HL-60/S4 treated with phorbol 12-myristate 13-acetate at 8.2 ng/mL for 4 days and 3 days (cell line): Measurements from ENCODE around the gene IDH3A.

Experiments
- in situ Hi-C: fragments of 300-500 bp; cut with MboI; formaldehyde crosslinking; loops from 2 replicates; pipeline ENCODE4 v1.15.0; 2022; ENCODE audit warnings: low sequenced_read_pairs

Gene IDH3A

GRCh38 chr15:78200276-78200930 lies 51.2 kb downstream of the IDH3A start:
- in situ Hi-C loops: no loop called here

DNA sequence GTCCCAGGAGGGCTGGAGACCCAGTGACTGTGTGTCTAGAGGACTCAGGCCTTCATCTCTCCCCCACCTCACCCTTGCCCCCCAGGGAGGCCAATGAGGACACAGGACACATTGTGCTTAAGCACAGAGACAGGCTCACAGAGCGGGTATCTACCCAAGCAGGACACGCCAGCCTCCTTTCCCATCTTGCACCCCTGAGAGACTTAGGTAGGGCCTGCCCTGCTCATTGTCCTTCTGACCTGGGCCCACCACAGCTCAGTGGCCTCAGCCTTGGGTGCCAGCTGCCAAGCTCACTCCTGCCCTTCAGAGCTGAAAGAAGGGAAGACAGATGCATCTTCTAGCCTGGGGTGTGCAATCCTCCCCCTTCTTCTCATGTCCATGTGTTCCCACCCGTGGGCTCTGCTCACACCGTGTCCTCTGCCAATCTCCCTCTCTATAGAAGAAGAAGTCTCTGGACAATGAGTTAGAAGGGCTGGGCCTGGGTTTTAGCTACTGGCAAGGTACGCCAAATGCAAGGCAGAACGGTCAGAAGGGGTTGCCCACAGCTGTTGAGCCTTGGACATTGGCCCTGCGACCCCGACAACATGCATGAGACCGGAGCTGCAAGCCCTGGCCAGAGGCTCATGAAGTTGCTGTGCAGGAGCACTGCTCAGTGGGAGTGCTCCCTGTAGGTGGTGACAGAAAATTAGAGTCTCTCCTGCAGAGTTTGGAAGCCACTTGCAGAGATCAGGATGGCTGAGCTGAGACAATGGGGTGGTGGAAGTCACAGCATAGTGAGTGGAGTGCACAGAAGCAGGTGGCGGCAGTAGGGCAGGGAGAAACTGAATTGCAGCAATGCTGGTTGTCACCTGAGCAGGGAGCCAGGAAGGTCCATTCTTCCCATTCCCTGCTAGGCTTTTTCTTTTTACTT lies 52.4 kb downstream of the IDH3A start:
- in situ Hi-C loops: no loop called here

DNA sequence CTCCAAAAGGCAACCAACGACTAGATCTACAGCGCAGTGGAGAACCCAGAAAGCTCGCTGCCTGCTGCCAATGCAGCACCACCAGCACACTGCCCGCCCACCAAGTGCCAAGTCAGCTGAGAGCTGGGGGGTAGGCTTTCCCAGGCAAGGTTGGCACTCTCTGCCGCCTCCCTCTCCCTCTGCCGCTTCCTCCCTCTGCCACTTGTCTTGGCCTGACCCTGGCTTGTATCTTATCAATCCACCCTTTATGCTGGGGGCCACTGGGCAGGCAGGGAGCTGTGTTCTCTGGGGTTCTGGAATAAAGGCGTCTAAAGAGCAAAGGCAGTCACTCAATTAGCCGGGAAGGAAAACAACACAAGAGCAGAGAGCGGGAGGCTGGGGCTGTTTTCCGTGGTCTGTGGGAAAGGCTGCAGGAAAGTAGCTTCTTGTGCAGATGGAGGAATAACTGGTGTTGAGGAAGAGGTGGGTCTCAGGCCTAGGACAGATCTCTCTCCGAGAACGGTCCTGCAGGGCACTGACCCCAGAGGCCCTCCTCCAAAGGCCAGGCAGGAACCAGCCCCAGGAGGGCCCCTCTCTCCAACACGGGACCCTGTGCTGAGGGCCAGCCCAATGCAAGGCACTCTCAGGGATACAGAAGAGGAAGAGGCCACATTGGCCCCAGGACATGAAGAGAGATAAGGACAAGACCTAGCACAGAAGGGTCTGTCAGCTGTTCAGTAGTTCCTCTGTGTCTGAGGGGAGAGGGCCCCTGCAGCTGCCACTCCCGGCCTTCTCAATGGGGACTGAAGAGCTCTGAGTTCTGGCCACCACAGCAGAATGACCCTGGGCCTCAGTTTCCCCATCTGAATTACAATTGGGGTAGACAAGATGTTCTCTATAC lies 54.4 kb downstream of the IDH3A start:
- in situ Hi-C loops: no loop called here

- in situ Hi-C loops: no loop called here
Observed at GRCh38 chr15:78204351-78205309, 55.5 kb downstream of the IDH3A start.

GRCh38 chr15:78205337-78205736 lies 56.2 kb downstream of the IDH3A start:
- in situ Hi-C loops: no loop called here

- in situ Hi-C loops: no loop called here
Observed at GRCh38 chr15:78205856-78206255, 56.7 kb downstream of the IDH3A start.

DNA sequence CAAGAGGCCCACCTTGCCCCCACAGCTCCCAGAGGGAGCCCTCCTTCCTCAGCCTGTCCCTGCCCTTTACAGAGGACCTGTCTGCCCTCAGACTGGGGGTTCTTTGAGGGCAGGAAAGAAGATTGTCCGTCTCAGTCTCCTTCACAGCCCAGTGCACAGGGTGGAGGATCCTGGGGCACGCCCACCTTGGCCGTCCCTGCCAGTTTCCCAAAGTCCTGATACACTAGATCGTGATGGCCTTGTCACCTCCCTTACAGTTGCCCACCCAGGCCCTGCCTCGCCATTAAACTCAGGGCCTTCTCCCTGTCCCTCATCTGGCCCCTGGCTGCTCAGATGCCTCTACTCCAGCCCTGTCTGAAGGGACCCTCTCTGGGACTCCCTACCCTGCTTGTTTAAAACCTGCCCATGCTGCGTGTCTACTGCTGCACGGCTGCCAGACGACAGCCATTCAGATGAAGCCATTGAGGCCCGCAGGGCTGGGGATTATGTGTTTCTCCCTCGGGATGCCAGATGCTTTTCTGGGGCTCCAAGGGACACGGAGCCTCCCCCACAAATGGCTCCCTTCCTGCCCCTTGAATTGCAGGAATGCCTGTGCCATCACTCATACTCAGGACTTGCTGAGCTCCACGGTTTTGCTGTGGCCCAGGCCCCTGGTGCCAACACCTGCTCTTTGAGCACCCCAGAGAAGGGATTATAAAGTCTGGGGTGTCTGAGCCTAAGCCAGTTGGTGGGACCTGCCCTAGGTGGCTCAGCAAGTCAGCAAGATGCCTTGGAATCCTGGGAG lies 57.4 kb downstream of the IDH3A start:
- in situ Hi-C loops: no loop called here

- in situ Hi-C loops: no loop called here
Observed at GRCh38 chr15:78207110-78207458, 57.9 kb downstream of the IDH3A start.

- in situ Hi-C loops: no loop called here
Observed at GRCh38 chr15:78207641-78208340, 58.6 kb downstream of the IDH3A start.

DNA sequence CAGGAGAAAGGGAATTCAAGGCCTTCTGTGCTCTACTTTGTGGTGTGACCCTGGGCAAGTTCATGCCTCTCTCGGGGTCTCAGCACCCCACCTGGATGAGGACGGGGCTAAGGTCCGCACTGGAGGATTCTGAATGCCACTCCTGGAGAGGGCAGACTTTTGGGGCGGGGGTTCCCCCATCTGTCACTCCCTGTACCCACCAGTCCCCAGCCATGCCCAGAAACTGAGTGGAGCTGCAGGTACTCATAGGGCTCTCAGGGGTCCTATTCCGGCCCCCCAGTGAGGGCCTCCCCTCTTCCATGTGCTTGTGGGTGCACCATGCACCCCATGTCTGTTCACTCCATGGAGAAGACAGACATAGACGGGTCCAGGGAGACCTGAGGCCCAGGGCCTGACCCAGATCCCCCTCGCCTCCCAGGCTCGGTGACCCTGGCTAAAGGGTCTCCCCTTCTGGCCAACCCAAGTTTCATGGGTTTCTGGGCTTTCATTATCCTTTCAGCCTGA lies 59.2 kb downstream of the IDH3A start:
- in situ Hi-C loops: no loop called here

GRCh38 chr15:78208887-78209645 lies 59.9 kb downstream of the IDH3A start:
- in situ Hi-C loops: no loop called here

DNA sequence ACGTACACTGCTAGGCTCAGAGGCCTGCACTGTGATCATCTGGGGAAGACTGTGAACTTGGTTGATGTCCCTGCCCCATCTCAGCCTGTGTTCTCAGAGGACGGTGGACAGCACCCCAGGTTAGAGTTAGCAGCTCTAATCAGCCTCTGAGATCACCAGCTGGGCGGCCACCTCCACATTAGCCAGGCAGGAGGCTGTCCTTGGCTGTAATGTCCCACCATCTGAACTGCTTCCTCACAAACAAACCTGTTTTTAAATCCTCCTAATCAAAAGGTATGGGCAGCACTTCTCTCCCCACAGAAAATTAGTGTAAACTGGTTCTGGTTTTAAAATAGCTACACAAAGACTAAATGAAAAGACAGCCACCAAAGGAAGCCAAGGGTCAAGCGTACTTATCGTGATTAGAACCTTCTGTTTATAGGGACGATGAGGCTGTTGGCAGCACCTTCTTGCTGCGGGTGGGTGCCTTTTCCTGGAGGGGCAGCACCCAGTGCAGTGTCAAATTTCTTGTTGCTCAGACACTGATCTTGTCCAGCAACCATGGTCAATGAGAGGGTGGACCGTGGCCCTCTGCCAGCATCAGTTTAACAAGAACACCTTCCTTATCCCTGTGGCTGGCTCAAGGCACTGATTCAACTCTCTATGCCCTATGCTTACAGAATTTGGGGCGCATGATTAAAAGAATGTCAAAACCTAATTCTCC lies 60.6 kb downstream of the IDH3A start:
- in situ Hi-C loops: no loop called here

DNA sequence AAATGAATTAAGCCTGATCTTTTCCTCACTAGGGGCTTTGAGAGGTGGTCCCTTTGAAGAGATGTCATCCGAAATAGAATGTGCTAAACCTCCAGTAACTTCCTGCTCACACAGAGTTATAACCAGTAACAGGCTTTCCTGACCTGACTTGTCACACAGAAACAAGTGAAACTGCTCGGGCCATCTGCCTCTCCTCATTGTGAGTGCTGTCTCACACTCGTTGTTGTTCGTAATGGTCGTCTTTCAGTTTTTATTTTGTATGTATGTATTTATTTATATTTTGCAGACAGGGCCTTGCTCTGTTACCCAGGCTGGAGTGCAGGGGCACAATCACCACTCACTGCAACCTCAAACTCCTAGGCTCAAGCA lies 61.2 kb downstream of the IDH3A start:
- in situ Hi-C loops: no loop called here

DNA sequence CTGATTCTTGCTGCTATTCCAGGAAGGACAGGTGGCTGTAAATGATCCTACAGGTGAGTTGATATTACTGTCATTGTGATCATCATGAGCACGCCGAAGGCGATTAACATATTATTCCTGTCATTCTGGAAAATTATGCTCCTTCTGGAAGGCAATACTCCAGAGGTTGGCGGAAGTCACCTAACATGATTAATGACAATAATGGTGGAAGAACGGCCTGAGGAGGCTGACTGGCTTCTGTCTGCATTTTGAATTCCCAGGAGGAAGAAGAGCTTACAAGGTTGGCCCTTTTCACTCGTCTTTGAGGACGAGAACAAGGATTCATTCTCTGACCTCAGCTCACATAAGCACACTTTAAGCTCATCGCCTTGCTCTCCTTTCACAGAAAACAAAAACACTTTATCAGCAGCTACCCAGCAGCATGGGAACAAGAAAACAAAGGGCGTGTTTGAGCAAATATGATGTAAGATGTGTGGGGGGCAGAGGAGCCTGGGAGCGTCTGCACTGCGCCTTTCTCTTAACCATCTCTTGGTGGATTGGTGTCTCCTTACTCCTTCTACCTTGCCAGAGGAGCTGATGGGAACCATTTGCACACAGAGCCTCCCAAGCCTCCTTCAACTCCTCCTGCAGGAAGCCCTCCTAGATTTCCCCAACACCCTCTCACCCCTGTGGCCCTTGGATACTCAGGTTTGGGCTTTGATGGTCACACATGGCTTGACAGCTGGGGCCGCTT lies 62.2 kb downstream of the IDH3A start:
- in situ Hi-C loops: no loop called here

GRCh38 chr15:78212008-78212407 lies 62.8 kb downstream of the IDH3A start:
- in situ Hi-C loops: no loop called here

DNA sequence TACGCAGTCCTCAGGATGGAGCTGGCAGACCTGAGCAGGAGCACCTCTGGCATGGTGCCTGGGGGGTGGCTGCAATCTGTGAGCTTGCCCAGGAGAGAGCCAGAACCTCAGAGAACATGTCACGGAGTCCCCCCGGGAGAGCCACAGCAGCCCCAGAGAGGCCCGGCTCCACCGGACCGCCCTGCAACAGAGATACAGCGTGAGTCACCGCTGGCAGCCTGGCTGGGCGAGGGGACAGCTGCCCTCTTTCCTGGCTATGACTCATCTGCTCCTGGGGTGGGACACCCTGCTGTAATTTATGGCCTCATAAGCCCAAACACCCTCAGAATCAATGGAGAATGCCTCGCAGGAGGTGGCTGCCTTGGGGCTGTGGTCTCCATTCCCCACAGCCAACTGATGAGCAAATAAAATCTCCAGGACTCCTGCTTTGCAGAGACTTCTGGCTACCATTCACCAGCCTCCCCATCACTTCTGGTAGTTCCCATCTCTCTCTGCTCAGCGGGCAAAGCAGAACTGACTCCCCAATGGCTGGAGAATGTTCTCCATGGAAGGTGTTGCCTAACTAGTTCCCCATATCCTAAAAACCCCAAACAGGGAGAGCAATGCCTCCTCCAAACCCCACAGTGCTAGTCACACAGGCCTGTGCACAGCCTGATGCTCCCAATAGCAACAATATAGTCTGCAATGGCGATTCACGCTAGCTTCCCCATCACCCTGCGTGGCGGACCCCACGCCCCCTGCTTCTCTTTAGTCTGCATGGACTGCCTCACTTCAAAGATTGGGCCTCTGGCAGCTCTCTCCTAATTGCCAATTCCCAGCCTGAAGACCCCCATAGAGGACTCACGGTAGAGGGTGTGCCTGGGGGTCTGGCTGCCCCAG lies 63.6 kb downstream of the IDH3A start:
- in situ Hi-C loops: no loop called here
